ENCODE measurements around the gene PCDHGB6.
"Not testable (repeated sequence)": the region's sequence is repeated elsewhere in the genome, so short reads cannot be mapped to it uniquely, and the experiment has no call there.

PCDHGB6 gene

GRCh38 chr5:141412854-141413539 lies 5.2 kb downstream of the PCDHGB6 start, which contains the start of gene PCDHGA10:
TSS of gene PCDHGA10 (plus strand) at chr5:141412987. CDS start at chr5:141413176, 189 bp downstream.
- no peak within 1 kb of the TSS for H3K9ac ChIP-seq (ENCODE audit: low read length)
- no peaks in the 10 kb centered on the region for H3K27me3 ChIP-seq (ENCODE audit: low read length)
- H2AFZ ChIP-seq (ENCODE audit: low read depth, low read length, severe bottlenecking), result no peak within 1 kb of the TSS
- H3F3A ChIP-seq (ENCODE audit: insufficient read depth), result 0 out of 2 replicates have a peak, but pooled peaks cover 5% of the 10 kb centered on the region
- no peaks in the 10 kb centered on the region for H3K9me2 ChIP-seq (replicated peaks; ENCODE audit: insufficient read depth, low read length)
- no peak within 1 kb of the TSS for H3K27ac ChIP-seq (ENCODE audit: low read depth, low read length)
- H3K4me2 ChIP-seq (ENCODE audit: low read depth, low read length, poor library complexity, severe bottlenecking), result no peak within 1 kb of the TSS
- H3K36me3 ChIP-seq (ENCODE audit: low read length), result no peaks in the 10 kb centered on the region
- TF ChIP-seq EZH2phosphoT487 (conservative IDR thresholded peaks at IDR 0.05; ENCODE audit: low read length) (no peak), CTCF (IDR thresholded peaks at IDR 0.05; ENCODE audit: insufficient read depth, low read length, poor library complexity, severe bottlenecking) (no peak)
- 0 out of 2 replicates have a peak, but pooled peaks cover 3% of the 10 kb centered on the region for H3K79me2 ChIP-seq (ENCODE audit: insufficient read depth, low read length)
- peaks cover 15% of the 10 kb centered on the region; the same call in 1 of the 2 replicates for H3K9me3 ChIP-seq (ENCODE audit: insufficient read depth, low read length)
- no peaks in the 10 kb centered on the region for H4K20me1 ChIP-seq (ENCODE audit: low read depth, low read length)
- H3K4me3 ChIP-seq (ENCODE audit: insufficient read depth, low read length, poor library complexity, severe bottlenecking), result no peak within 1 kb of the TSS

DNA sequence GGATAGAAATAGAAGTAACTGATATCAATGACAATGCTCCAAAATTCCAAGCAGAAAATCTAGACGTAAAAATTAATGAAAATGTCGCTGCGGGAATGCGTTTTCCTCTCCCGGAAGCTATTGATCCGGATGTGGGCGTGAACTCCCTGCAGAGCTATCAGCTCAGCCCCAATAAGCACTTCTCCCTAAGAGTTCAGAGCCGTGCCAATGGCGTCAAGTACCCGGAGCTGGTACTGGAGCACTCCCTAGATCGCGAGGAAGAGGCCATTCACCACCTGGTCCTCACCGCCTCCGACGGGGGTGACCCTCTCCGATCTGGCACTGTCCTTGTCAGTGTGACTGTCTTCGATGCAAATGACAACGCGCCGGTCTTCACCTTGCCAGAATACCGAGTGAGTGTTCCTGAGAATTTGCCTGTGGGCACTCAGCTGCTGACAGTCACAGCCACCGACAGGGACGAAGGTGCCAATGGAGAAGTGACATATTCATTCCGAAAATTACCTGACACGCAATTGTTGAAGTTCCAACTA lies 5.8 kb downstream of the PCDHGB6 start:
- TF ChIP-seq CTCF (IDR thresholded peaks at IDR 0.05; ENCODE audit: insufficient read depth, low read length, poor library complexity, severe bottlenecking) (no peak), EZH2phosphoT487 (conservative IDR thresholded peaks at IDR 0.05; ENCODE audit: low read length) (no peak)
- no peak overlapping the region for H3K9ac ChIP-seq (ENCODE audit: low read length)
- no peak overlapping the region for H3K4me3 ChIP-seq (ENCODE audit: insufficient read depth, low read length, poor library complexity, severe bottlenecking)
- H3K9me3 ChIP-seq (ENCODE audit: insufficient read depth, low read length), result peaks cover 12% of the 10 kb centered on the region; the same call in 1 of the 2 replicates
- H3K27ac ChIP-seq (ENCODE audit: low read depth, low read length), result no peak overlapping the region
- H3K4me2 ChIP-seq (ENCODE audit: low read depth, low read length, poor library complexity, severe bottlenecking), result no peak overlapping the region
- H3K9me2 ChIP-seq (replicated peaks; ENCODE audit: insufficient read depth, low read length), result no peaks in the 10 kb centered on the region
- H4K20me1 ChIP-seq (ENCODE audit: low read depth, low read length), result no peaks in the 10 kb centered on the region
- H3F3A ChIP-seq (ENCODE audit: insufficient read depth), result 0 out of 2 replicates have a peak, but pooled peaks cover 5% of the 10 kb centered on the region
- H3K36me3 ChIP-seq (ENCODE audit: low read length), result no peaks in the 10 kb centered on the region
- 0 out of 2 replicates have a peak, but pooled peaks cover 3% of the 10 kb centered on the region for H3K79me2 ChIP-seq (ENCODE audit: insufficient read depth, low read length)
- H2AFZ ChIP-seq (ENCODE audit: low read depth, low read length, severe bottlenecking), result no peak overlapping the region
- H3K27me3 ChIP-seq (ENCODE audit: low read length), result no peaks in the 10 kb centered on the region

GRCh38 chr5:141414548-141415274 lies 6.9 kb downstream of the PCDHGB6 start:
- H3K36me3 ChIP-seq (ENCODE audit: low read length); H3K9me2 ChIP-seq (replicated peaks; ENCODE audit: insufficient read depth, low read length); H3K27ac ChIP-seq (ENCODE audit: low read depth, low read length); H3K4me2 ChIP-seq (ENCODE audit: low read depth, low read length, poor library complexity, severe bottlenecking); H3K27me3 ChIP-seq (ENCODE audit: low read length); H3K9ac ChIP-seq (ENCODE audit: low read length); H4K20me1 ChIP-seq (ENCODE audit: low read depth, low read length); H3K9me3 ChIP-seq (ENCODE audit: insufficient read depth, low read length); H3K4me3 ChIP-seq (ENCODE audit: insufficient read depth, low read length, poor library complexity, severe bottlenecking); H2AFZ ChIP-seq (ENCODE audit: low read depth, low read length, severe bottlenecking); H3F3A ChIP-seq (ENCODE audit: insufficient read depth); H3K79me2 ChIP-seq (ENCODE audit: insufficient read depth, low read length): not testable (repeated sequence)

- not testable (repeated sequence) for H3K27ac ChIP-seq (ENCODE audit: low read depth, low read length); H3K4me2 ChIP-seq (ENCODE audit: low read depth, low read length, poor library complexity, severe bottlenecking); H3F3A ChIP-seq (ENCODE audit: insufficient read depth); H3K27me3 ChIP-seq (ENCODE audit: low read length); H3K4me3 ChIP-seq (ENCODE audit: insufficient read depth, low read length, poor library complexity, severe bottlenecking); H3K9ac ChIP-seq (ENCODE audit: low read length); H3K36me3 ChIP-seq (ENCODE audit: low read length); H3K79me2 ChIP-seq (ENCODE audit: insufficient read depth, low read length); H3K9me2 ChIP-seq (replicated peaks; ENCODE audit: insufficient read depth, low read length); H2AFZ ChIP-seq (ENCODE audit: low read depth, low read length, severe bottlenecking); H4K20me1 ChIP-seq (ENCODE audit: low read depth, low read length)
- H3K9me3 ChIP-seq (ENCODE audit: insufficient read depth, low read length), result peaks cover 10% of the 10 kb centered on the region; the same call in 1 of the 2 replicates
Observed at GRCh38 chr5:141415275-141415618, 7.4 kb downstream of the PCDHGB6 start.

Measured in SU-DHL-6 (cell line).